K562 (cell line): Measurements from ENCODE around the gene UBE2L5. TPM values are rescaled to one million over a fixed set of nuclear protein-coding genes. Genes with fewer than 3 reads are reported as not detected.
A peak's percentile ranks its signal among the peaks of the same experiment; 100 is the strongest.

Experiments used
- CTBP1 ChIP-seq: fragments of 450-650 bp; IDR thresholded peaks from 2 replicates; pipeline ENCODE4 v1.6.1; 2016; ENCODE audit warnings: borderline replicate concordance
- GABPA ChIP-seq: fragments of 200-800 bp; sonication (Bioruptor generic); conservative IDR thresholded peaks from 2 replicates; pipeline ENCODE4 v1.6.1; 2016; ENCODE audit warnings: low read depth, missing genetic modification characterization, missing compliant biosample characterization
- GATAD2B ChIP-seq: fragments of 450-650 bp; IDR thresholded peaks from 2 replicates; pipeline ENCODE4 v1.6.1; 2017; ENCODE audit warnings: mild to moderate bottlenecking, borderline replicate concordance
- GMEB1 ChIP-seq: fragments of 250-450 bp; sonication (Bioruptor Pico); IDR thresholded peaks from 2 replicates; pipeline ENCODE4 v1.4.0; 2020; ENCODE audit warnings: mild to moderate bottlenecking
- HMGN3 ChIP-seq: IDR thresholded peaks from 2 replicates; pipeline ENCODE4 v1.6.1; 2011; ENCODE audit warnings: borderline replicate concordance, low read depth, mild to moderate bottlenecking, mixed read lengths, low read length; ENCODE audit not compliant: insufficient read length; ENCODE audit errors: extremely low read depth
- HNRNPLL ChIP-seq: fragments of 200-400 bp; formaldehyde crosslinking; IDR thresholded peaks from 2 replicates; pipeline ENCODE4 v1.6.1; 2017; ENCODE audit warnings: low read length, low read depth, mild to moderate bottlenecking; ENCODE audit not compliant: poor library complexity, severe bottlenecking
- L3MBTL2 ChIP-seq: fragments of 450-650 bp; IDR thresholded peaks from 2 replicates; pipeline ENCODE4 v1.6.1; 2016; ENCODE audit warnings: mild to moderate bottlenecking, moderate library complexity
- NONO ChIP-seq, 2 experiments: fragments of 200-400 bp in 1 of 2; fragments of 450-650 bp in 1 of 2; formaldehyde crosslinking in 1 of 2; IDR thresholded peaks; 2 replicates each; pipeline ENCODE4 v1.6.1; 2017; ENCODE audit warnings: low read depth in 2 of 2, mild to moderate bottlenecking in 2 of 2, moderate library complexity in 2 of 2, low read length in 1 of 2
- RFX5 ChIP-seq: IDR thresholded peaks from 2 replicates; pipeline ENCODE4 v1.6.1; 2011; ENCODE audit warnings: low read depth, mild to moderate bottlenecking, improper control_type of control experiment, low read length
- SIRT6 ChIP-seq: IDR thresholded peaks from one replicate; pipeline ENCODE4 v1.6.1; 2012; ENCODE audit warnings: low read depth, mild to moderate bottlenecking, control low read depth, inconsistent platforms, low read length, moderate library complexity
- ZBTB9 ChIP-seq: fragments of 450-650 bp; formaldehyde crosslinking; IDR thresholded peaks from 2 replicates; pipeline ENCODE4 v1.4.0; 2020; ENCODE audit warnings: mild to moderate bottlenecking, moderate library complexity
- ZFX ChIP-seq: sonication (generic); formaldehyde crosslinking; IDR thresholded peaks from 2 replicates; pipeline ENCODE4 v1.8.0; 2022; ENCODE audit warnings: mild to moderate bottlenecking, missing genetic modification reagents, moderate library complexity
- ZMIZ1 ChIP-seq, 2 experiments: fragments of 150-350 bp in 1 of 2; IDR thresholded peaks; 2 replicates each; pipeline ENCODE4 v1.6.1; 2012 to 2016; ENCODE audit warnings: low read depth in 2 of 2, low read length in 2 of 2, mild to moderate bottlenecking in 1 of 2, moderate library complexity in 1 of 2
- ZNF592 ChIP-seq: fragments of 450-650 bp; IDR thresholded peaks from 2 replicates; pipeline ENCODE4 v1.6.1; 2017; ENCODE audit warnings: antibody characterized with exemption, mild to moderate bottlenecking
- polyA plus RNA-seq, 8 experiments: library from polyadenylated mRNA; depleted of rRNA in 4 of 8; stranded (reverse) in 5 of 8; unstranded in 3 of 8; fragments of >200 nt; fragmentation: Nextera tagmentation in 2 of 8; fragmentation: Illumina TruSeq in 1 of 8; extraction: Ambion mirVana in 2 of 8; extraction: Trizol in 1 of 8; gene quantifications; 2 replicates each; pipeline versions ENCODE4 v1.2.1 to v1.2.3, GENCODE V29; 2011 to 2014; ENCODE audit warnings: inconsistent platforms in 1 of 8, missing spikeins in 1 of 8
- total RNA-seq, 7 experiments: library from RNA; depleted of rRNA in 6 of 7; stranded (reverse); fragments of >200 nt in 6 of 7; fragmentation: Illumina TruSeq in 2 of 7; extraction: Trizol in 2 of 7; gene quantifications; 2 replicates each; pipeline versions ENCODE4 v1.2.1 to v1.2.3, GENCODE V29; 2011 to 2021; ENCODE audit warnings: low replicate concordance in 1 of 7

UBE2L5 gene
- total and polyA plus RNA-seq, 9 of the 15 experiments (the other 6 are each of a cell fraction or from before 2014, with no cell fraction given): 0.22 to 1.5 (median 0.86) TPM; not detected in 6

GRCh38 chr13:30464496-30465342 is 42.4 kb downstream of the UBE2L5 start (continued):
- TF ChIP-seq ZMIZ1 (IDR thresholded peaks at IDR 0.05; ENCODE audit: low read depth in 2 of 2, low read length in 2 of 2) (no peak), HMGN3 (peak; percentile 17), GMEB1 (CRISPR knock-in tag) (peak; percentile 31; the same call in 1 of the 2 replicates), GATAD2B (peak; percentile 21; the same call in 1 of the 2 replicates), ZNF592 (peak; percentile 32; the same call in 1 of the 2 replicates), GABPA (no peak), HNRNPLL (peak; percentile 48), ZBTB9 (CRISPR knock-in tag) (0 out of 2 replicates have a peak, but pooled peaks have one; percentile 66), ZFX (peak; percentile 52; the same call in 1 of the 2 replicates), NONO (IDR thresholded peaks at IDR 0.05; ENCODE audit: low read depth in 2 of 2, low read length in 1 of 2) (peak in 1 of 2 experiments; percentile 50; a peak in 1 of 4 replicates), L3MBTL2 (peak; percentile 9; the same call in 1 of the 2 replicates), CTBP1 (0 out of 2 replicates have a peak, but pooled peaks have one; percentile 13), SIRT6 (no peak), RFX5 (no peak)
